Activated CD8-positive, alpha-beta memory T cell treated with anti-CD3 and anti-CD28 coated beads for 4 hours (primary cell): ENCODE measurements around the gene C20orf144.
"Not testable (repeated sequence)": the region's sequence is repeated elsewhere in the genome, so short reads cannot be mapped to it uniquely, and the experiment has no call there.

Experiments
- DNase-seq, 2 donors: peaks; one replicate each; pipeline ENCODE4 v3.0.0-alpha.2; 2020; ENCODE audit warnings: low read depth in 2 of 2

Gene C20orf144

GRCh38 chr20:33693741-33694638 is 31.9 kb downstream of the C20orf144 start:
- no peak for DNase-seq

DNA sequence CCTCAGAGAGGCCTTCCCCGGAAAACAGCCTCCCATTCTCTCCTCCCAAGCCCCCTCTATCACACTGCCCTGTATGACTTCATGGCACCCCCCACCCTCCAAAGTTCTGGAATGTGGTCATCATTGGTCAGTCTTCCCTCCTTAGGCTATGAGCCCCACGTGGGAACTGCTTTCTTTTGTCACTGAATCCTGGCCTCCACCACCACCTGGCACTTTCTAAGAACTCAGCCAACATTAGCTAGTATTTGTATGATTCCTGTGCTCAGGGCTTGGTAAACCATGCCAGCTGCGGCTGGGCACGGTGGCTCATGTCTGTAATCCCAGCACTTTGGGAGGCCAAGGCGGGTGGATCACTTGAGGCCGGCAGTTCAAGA is 32.5 kb downstream of the C20orf144 start:
- no peak for DNase-seq

DNA sequence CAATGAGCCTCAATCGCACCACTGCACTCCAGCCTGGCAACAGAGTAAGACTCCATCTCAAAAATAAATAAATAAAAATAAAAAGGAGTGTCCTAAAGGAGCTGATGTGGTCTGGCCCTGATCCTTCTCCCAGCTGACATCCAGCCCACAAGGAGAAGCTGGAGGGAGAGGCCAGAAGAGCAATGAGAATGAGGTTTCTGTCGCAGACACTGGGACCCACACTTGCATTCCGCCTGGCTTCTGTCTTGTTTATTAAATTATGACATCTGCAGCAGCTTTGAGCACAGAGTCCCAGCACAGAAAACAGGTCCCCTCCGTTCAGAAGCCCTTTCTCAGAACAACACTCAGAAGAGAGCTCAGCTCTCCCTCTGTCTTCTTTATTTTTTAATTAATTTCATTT is 34.3 kb downstream of the C20orf144 start:
- DNase-seq: no peak

DNA sequence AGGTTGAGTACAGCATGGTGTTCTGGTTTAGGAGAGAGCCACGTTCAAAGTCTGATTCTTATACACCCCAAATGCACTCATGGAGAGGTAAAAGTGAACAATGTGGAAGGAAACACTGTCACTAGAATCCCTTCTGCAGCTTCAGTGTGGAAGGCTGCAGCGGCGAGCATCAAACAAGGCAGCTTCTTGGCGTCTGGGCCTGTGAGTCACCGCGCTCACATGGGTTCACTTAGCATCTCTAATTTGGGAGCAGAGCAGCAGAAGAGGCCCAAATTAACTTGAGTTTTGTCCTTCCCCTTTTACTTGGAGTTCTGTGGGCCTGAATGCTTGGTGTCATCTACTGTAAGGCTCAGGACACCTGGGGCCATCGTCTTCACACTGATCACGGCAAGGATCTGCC is 35.0 kb downstream of the C20orf144 start:
- no peak for DNase-seq

- DNase-seq: not testable (repeated sequence)
These were observed 36.8 kb downstream of the C20orf144 start for GRCh38 chr20:33698966-33699365.

DNA sequence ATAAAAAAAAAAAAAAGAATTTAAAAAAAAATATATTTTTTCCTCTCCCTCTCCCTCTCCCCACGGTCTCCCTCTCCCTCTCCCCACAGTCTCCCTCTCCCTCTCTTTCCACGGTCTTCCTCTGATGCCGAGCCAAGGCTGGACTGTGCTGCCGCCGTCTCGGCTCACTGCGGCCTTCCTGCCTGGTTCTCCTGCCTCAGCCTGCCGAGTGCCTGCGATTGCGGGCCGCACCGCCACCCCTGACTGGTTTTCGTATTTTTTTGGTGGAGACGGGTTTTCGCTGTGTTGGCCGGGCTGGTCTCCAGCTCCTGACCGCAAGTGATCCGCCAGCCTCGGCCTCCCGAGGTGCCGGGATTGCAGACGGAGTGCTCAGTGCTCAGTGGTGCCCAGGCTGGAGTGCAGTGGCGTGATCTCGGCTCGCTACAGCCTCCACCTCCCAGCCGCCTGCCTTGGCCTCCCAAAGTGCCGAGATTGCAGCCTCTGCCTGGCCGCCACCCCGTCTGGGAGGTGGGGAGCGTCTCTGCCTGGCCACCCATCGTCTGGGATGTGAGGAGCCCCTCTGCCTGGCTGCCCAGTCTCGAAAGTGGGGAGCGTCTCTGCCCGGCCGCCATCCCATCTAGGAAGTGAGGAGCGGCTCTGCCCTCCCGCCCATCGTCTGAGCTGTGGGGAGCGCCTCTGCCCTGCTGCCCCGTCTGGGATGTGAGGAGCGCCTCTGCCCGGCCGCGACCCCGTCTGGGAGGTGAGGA is 38.7 kb downstream of the C20orf144 start:
- DNase-seq: not testable (repeated sequence)

- no peak for DNase-seq
These were observed 39.7 kb downstream of the C20orf144 start for GRCh38 chr20:33701629-33702450.

- DNase-seq: no peak
These were observed 40.7 kb downstream of the C20orf144 start for GRCh38 chr20:33702861-33703260.

GRCh38 chr20:33703498-33704137 is 41.5 kb downstream of the C20orf144 start:
- DNase-seq: no peak

DNA sequence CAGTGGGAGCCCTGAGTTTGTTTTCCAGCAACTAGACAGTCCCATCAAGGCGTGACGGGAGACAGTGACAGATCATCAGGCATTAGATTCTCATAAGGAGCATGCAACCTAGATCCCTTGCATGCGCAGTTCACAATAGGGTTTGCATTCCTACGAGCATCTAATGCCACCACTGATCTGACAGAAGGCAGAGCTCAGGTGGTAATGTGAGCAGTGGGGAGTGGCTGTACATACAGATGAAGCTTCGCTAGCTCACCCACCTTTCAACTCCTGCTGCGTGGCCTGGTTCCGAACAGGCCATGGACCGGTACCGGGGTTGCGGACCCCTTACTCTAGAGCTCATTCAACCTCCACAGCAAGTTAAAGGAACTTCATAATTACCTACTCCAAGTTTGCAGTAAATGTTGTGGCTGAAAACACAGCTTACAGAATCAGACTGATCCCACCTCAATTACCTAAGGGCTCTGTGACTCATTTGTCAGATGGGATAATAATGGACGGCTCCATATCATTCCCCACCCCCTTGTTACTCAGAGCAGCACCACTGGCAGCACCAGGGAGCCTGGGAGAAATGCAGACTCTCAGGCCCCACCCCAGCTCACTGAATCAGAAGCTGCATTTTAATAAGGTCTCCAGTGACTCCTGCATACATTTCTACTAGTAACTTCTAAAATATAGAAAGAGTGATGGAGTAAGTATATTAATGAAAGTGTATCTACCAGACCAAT is 42.2 kb downstream of the C20orf144 start:
- no peak for DNase-seq

DNA sequence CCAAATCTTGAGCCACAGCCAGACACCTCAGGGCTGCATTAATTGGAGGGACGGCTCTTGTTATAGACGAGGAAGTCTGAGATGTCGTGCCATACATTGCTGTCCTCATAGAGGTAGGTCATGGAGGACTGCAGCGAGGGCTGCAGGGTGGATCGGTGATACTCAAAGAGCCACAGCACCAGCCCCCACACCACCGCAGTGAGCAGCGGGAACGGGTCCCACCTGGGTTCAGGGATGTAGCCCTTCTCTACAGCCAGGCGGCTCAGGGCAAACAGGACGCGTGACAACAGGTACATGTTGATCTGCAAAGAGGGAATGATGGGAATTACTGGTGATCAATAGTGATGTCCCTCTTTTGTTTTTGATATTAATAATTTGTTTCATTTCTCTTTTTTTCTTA is 45.5 kb downstream of the C20orf144 start:
- DNase-seq: no peak

DNA sequence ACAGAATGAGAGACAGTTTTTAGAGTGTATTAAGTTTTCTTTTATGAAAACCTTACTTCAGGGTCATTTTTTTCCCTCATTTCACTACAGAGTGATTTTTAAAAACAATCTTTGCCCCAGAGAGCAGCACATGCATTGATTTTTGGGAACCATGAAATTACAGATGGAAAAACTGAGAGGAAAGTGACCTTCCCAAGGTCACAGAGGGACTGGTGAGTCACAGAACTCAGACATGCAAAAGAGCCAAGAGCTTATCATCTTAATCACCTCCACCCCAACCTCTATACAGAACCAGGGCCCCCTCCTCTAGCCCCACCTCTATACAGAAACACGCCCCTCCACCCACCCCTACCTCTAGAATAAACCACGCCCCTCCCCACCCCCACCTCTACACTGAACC is 47.3 kb downstream of the C20orf144 start:
- DNase-seq: no peak

- no peak for DNase-seq
These were observed 47.9 kb downstream of the C20orf144 start for GRCh38 chr20:33709905-33710541.

- no peak for DNase-seq
These were observed 48.7 kb downstream of the C20orf144 start for GRCh38 chr20:33710681-33711445.

- no peak for DNase-seq
These were observed 49.3 kb downstream of the C20orf144 start for GRCh38 chr20:33711446-33711738.
